ENCODE results near the gene TAOK2.

- TF ChIP-seq ZNF646 (CRISPR knock-in tag; IDR thresholded peaks at IDR 0.05) (no peak), ZNF619 (CRISPR knock-in tag; IDR thresholded peaks at IDR 0.05) (no peak), ATF2 (CRISPR knock-in tag; IDR thresholded peaks at IDR 0.05) (no peak)
These were observed 57.3 kb downstream of the TAOK2 start, which contains the start of gene TLCD3B for GRCh38 chr16:30030841-30031413.

Measured in HepG2 (cell line).